ENCODE data around the gene TMTC2.
A peak's percentile ranks its signal among the peaks of the same experiment; 100 is the strongest.

The TMTC2 gene

DNA sequence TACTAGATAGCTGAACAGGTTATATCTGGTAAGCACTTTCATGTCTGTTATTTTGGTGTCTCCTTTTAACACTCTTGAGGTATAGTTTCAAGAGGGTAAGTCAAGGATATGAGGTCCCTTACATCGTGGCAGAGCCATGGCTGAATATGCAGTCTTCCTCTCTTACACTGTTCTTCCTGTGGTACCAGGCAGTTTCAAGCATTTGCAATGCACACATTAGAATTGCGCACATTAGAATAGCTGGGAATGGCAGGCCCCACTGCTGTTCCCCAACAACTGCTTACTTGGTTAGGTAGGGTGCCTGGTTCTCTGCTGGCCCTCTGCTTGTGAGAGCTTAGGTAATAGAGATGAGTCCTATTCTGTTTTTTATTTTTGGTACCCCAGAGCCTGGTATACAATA lies 41.2 kb downstream of the TMTC2 start:
- H3K4me3 ChIP-seq (ENCODE audit: extremely low read depth, insufficient read depth, low read length, poor library complexity, severe bottlenecking), result no peak overlapping the region
- WGBS, 2 experiments (ENCODE audit: insufficient coverage in 2 of 2), result 88 to 100% methylated on average over 1 of the region's 2 CpGs
- no peaks in the 10 kb centered on the region for H3K9me3 ChIP-seq (ENCODE audit: control insufficient read depth, low read length)
- H3K27ac ChIP-seq (ENCODE audit: low read depth, low read length, severe bottlenecking), result no peak overlapping the region
- H3K36me3 ChIP-seq (ENCODE audit: control insufficient read depth, insufficient read depth, low read length), result no peaks in the 10 kb centered on the region
- H3K4me1 ChIP-seq (ENCODE audit: control insufficient read depth, insufficient read depth, low read length, poor library complexity, severe bottlenecking), result no peaks in the 10 kb centered on the region

DNA sequence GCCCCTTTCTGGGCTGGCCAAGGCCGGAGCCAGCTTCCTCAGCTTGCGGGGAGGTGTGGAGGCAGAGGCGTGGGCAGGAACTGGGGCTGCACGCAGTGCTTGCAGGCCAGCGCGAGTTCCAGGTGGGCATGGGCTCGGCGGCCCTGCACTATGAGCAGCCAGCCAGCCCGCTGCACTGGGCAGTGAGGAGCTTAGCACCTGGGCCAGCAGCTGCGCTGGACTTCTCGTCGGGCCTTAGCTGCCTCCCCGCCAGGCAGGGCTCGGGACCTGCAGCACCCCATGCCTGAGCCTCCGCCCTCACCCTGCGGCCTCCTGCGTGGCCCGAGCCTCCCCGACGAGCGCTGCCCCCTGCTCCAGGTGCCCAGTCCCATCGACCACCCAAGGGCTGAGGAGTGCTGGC lies 42.0 kb downstream of the TMTC2 start:
- no peaks in the 10 kb centered on the region for H3K4me1 ChIP-seq (ENCODE audit: control insufficient read depth, insufficient read depth, low read length, poor library complexity, severe bottlenecking)
- no peaks in the 10 kb centered on the region for H3K36me3 ChIP-seq (ENCODE audit: control insufficient read depth, insufficient read depth, low read length)
- H3K4me3 ChIP-seq (ENCODE audit: extremely low read depth, insufficient read depth, low read length, poor library complexity, severe bottlenecking), result no peak overlapping the region
- no peaks in the 10 kb centered on the region for H3K9me3 ChIP-seq (ENCODE audit: control insufficient read depth, low read length)
- H3K27ac ChIP-seq (ENCODE audit: low read depth, low read length, severe bottlenecking), result no peak overlapping the region
- 95 to 99% methylated on average over 15 to 22 of the region's 22 CpGs for WGBS, 2 experiments (ENCODE audit: insufficient coverage in 2 of 2)

DNA sequence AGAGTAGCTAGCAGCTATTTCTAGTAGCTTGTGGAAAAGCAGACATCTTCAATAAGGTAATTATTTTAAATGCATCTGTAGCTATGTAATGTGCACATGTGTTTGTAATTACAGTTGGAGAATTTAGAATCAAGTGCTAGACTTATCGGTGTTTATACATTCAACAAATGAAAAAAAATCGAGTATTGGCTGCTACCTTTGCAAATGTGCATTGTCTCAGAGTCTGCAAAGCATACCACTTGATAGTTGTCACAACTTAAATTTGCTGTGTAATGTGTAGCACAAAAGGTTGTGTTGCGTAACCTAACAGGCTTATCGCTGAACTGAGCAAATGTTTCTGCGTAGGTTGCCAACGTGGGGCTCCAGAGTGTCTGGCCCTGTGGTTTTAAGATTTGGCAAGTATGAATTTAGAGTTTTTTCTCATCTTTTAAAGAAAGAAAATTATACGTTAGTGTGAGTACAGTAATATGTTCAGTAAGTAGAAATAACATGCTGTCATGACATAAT lies 44.3 kb downstream of the TMTC2 start:
- WGBS, 2 experiments (ENCODE audit: insufficient coverage in 2 of 2), result 93 to 96% methylated on average over 6 of the region's 7 CpGs
- Histone ChIP-seq H3K4me1 (ENCODE audit: control insufficient read depth, insufficient read depth, low read length, poor library complexity, severe bottlenecking) (no peaks in the 10 kb centered on the region), H3K9me3 (ENCODE audit: control insufficient read depth, low read length) (no peaks in the 10 kb centered on the region), H3K27ac (ENCODE audit: low read depth, low read length, severe bottlenecking) (no peak overlapping the region), H3K4me3 (ENCODE audit: extremely low read depth, insufficient read depth, low read length, poor library complexity, severe bottlenecking) (no peak overlapping the region), H3K36me3 (ENCODE audit: control insufficient read depth, insufficient read depth, low read length) (no peaks in the 10 kb centered on the region)

DNA sequence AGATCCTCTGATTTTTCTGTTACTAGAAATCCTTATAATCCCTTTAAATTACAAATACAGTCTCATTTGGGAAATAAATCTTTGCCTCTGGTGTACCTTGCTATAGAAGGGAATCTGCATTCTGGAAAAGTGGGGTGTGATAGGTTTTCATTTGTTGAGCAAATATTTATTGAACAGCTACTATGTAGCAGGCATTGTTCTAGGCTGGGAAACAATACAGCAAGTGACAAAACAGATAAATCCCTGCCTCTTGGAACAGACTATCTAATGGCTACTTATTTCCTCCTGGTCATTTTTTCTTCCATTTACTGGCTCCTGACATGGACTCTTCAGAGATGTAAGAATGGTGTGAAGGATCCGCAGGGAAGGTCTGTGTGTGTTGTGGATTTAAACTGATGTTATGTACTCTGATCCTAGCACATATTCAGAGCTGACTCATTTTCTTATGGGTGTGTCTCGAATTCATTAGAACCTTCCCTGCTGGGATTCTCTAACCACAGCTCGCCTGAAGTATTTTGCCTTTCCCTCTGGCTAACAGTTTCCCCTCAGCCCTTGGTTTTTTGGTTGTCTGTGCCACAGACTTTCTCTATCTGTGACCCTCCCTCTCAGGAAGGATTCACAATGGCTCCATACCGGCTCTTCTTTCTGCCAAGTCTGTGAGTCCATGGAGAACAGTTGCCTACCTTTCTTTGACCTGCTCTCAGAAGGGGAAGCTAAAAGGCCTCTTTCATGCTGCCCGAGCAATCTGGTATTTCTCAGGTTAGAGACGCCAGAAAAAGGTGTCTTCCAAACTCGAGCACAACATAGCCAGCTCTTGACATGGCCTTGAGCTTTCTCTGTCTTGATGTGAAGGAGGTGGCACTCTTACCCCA lies 53.7 kb downstream of the TMTC2 start:
- WGBS, 2 experiments (ENCODE audit: insufficient coverage in 2 of 2), result 70 to 74% methylated on average over 5 to 7 of the region's 7 CpGs
- Histone ChIP-seq H3K36me3 (ENCODE audit: control insufficient read depth, insufficient read depth, low read length) (no peaks in the 10 kb centered on the region), H3K27ac (ENCODE audit: low read depth, low read length, severe bottlenecking) (no peak overlapping the region), H3K4me3 (ENCODE audit: extremely low read depth, insufficient read depth, low read length, poor library complexity, severe bottlenecking) (no peak overlapping the region), H3K9me3 (ENCODE audit: control insufficient read depth, low read length) (no peaks in the 10 kb centered on the region), H3K4me1 (ENCODE audit: control insufficient read depth, insufficient read depth, low read length, poor library complexity, severe bottlenecking) (peaks cover 11% of the 10 kb centered on the region)

DNA sequence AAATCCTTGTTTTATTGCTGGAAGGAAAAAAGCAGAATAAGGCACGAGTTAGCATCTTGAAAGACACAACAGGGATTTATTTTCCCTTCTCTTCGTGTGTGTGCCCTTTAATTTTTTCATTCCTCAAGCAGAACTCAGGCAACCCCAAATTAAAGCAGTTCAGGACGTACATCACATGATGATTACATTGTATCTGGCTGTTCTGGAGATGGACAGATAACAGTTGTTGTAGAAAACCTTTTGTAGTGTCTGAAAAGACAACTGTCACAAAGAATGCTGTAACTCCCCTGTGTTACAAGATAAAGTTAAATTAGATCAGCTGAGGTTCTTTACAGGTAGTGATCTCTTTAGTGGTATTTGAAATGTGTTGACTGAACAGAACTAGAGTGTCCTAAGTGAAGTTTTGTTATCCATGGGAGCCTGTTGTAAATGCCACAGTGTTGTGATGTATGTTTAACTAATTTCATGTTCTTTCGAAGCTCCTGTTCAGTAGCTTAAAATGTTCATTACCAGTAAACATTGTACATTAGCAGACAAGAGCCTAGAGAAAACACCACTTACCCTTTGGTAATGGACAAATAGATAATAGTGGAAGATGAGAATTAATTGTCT lies 58.5 kb downstream of the TMTC2 start:
- H3K4me1 ChIP-seq (ENCODE audit: control insufficient read depth, insufficient read depth, low read length, poor library complexity, severe bottlenecking), result peaks cover 11% of the 10 kb centered on the region
- peak overlapping the region; percentile 36 for H3K27ac ChIP-seq (ENCODE audit: low read depth, low read length, severe bottlenecking)
- no peaks in the 10 kb centered on the region for H3K36me3 ChIP-seq (ENCODE audit: control insufficient read depth, insufficient read depth, low read length)
- no peak overlapping the region for H3K4me3 ChIP-seq (ENCODE audit: extremely low read depth, insufficient read depth, low read length, poor library complexity, severe bottlenecking)
- no peaks in the 10 kb centered on the region for H3K9me3 ChIP-seq (ENCODE audit: control insufficient read depth, low read length)
- 100% methylated on average over 1 of the region's 4 CpGs; no CpG with 5 or more reads in 1 of the 2 experiments for whole genome bisulfite sequencing, 2 experiments (ENCODE audit: insufficient coverage in 2 of 2)

DNA sequence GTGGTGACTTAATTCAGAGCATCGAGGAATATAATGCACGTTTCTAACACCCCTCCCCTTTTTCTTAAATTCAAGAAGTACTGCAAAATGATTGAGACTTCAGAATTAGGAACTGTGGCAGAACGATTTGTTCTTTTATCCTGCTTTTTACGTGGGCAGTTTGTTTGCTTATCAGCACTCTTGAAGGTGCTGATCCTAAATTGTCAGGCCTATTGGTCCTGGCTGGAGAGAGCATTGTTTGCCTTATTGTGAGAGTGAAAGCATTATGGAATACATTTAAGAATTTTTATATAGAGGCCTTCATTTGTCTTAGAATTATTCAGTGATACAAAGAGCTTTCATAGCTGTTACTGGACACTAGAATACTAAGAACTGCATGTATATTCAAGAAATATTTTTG lies 59.1 kb downstream of the TMTC2 start:
- Histone ChIP-seq H3K9me3 (ENCODE audit: control insufficient read depth, low read length) (no peaks in the 10 kb centered on the region), H3K36me3 (ENCODE audit: control insufficient read depth, insufficient read depth, low read length) (no peaks in the 10 kb centered on the region), H3K27ac (ENCODE audit: low read depth, low read length, severe bottlenecking) (no peak overlapping the region), H3K4me3 (ENCODE audit: extremely low read depth, insufficient read depth, low read length, poor library complexity, severe bottlenecking) (no peak overlapping the region), H3K4me1 (ENCODE audit: control insufficient read depth, insufficient read depth, low read length, poor library complexity, severe bottlenecking) (peaks cover 5% of the 10 kb centered on the region)
- WGBS, 2 experiments (ENCODE audit: insufficient coverage in 2 of 2), result 76 to 85% methylated on average over 2 of the region's 4 CpGs

DNA sequence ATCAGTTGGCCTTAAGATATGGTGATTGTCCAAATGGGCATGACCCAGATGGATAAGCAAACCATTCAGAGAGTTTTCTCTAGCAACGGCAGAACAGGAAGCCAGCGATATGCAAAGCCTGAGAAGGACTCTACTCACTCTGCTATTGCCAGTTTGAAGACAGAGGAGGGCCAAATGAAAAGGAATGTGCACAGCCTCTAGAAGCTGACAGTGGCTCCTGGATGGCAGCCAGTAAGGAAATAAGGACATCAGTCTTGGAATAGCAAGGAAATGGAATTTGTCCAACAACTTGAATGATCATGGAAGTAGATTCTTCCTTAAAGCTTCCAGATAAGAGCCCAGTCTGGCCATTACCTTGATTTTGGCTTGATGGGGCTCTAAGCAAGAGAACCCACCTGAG lies 60.0 kb downstream of the TMTC2 start:
- peaks cover 4% of the 10 kb centered on the region for H3K4me1 ChIP-seq (ENCODE audit: control insufficient read depth, insufficient read depth, low read length, poor library complexity, severe bottlenecking)
- H3K9me3 ChIP-seq (ENCODE audit: control insufficient read depth, low read length), result no peaks in the 10 kb centered on the region
- WGBS, 2 experiments (ENCODE audit: insufficient coverage in 2 of 2), result 91% methylated on average over 2 of the region's 2 CpGs; no CpG with 5 or more reads in 1 of the 2 experiments
- H3K4me3 ChIP-seq (ENCODE audit: extremely low read depth, insufficient read depth, low read length, poor library complexity, severe bottlenecking), result no peak overlapping the region
- H3K36me3 ChIP-seq (ENCODE audit: control insufficient read depth, insufficient read depth, low read length), result no peaks in the 10 kb centered on the region
- H3K27ac ChIP-seq (ENCODE audit: low read depth, low read length, severe bottlenecking), result no peak overlapping the region

DNA sequence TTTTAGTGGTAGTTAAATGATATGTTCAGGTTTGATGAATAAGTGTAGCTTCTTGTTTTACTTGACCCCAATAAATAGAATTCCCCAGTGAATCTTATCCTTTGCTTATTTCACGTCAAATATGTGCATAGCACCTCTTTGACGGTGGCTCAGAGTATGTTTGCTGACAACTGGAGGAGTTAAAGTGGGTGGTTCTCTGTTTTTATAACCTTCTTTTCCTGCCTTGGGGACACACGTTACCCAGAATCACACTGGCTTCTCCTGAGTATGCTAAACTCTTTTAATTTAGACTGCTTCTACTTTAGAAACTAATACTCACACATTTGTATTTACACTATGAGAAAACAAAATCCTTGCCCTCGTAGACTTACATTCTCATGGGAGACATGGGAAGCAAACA lies 62.3 kb downstream of the TMTC2 start:
- Histone ChIP-seq H3K4me1 (ENCODE audit: control insufficient read depth, insufficient read depth, low read length, poor library complexity, severe bottlenecking) (peaks cover 4% of the 10 kb centered on the region), H3K9me3 (ENCODE audit: control insufficient read depth, low read length) (no peaks in the 10 kb centered on the region), H3K4me3 (ENCODE audit: extremely low read depth, insufficient read depth, low read length, poor library complexity, severe bottlenecking) (no peak overlapping the region), H3K27ac (ENCODE audit: low read depth, low read length, severe bottlenecking) (no peak overlapping the region), H3K36me3 (ENCODE audit: control insufficient read depth, insufficient read depth, low read length) (no peaks in the 10 kb centered on the region)
- 100% methylated on average over 1 of the region's 4 CpGs for WGBS, 2 experiments (ENCODE audit: insufficient coverage in 2 of 2)

DNA sequence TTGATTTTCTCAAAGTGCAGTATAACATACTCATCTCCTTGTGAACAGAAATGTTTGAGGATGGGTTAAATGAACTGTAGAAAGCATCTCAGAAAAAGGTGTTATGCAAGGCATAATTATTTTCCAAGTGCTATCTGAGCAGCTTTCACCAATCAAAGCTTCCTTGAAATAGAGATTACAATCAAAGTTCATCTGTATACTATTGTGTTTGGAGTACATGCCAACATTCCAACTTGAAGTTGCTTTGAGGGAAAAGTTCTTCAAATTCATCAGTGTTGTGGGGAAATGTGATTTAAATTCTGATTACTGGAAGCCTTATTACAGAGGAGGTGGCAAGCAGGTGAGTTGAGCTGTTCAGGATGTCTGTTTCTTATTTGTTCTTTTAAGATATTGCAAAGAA lies 68.2 kb downstream of the TMTC2 start:
- no peak overlapping the region for H3K4me3 ChIP-seq (ENCODE audit: extremely low read depth, insufficient read depth, low read length, poor library complexity, severe bottlenecking)
- H3K36me3 ChIP-seq (ENCODE audit: control insufficient read depth, insufficient read depth, low read length), result no peaks in the 10 kb centered on the region
- H3K4me1 ChIP-seq (ENCODE audit: control insufficient read depth, insufficient read depth, low read length, poor library complexity, severe bottlenecking), result peaks cover 6% of the 10 kb centered on the region
- no peaks in the 10 kb centered on the region for H3K9me3 ChIP-seq (ENCODE audit: control insufficient read depth, low read length)
- no peak overlapping the region for H3K27ac ChIP-seq (ENCODE audit: low read depth, low read length, severe bottlenecking)

DNA sequence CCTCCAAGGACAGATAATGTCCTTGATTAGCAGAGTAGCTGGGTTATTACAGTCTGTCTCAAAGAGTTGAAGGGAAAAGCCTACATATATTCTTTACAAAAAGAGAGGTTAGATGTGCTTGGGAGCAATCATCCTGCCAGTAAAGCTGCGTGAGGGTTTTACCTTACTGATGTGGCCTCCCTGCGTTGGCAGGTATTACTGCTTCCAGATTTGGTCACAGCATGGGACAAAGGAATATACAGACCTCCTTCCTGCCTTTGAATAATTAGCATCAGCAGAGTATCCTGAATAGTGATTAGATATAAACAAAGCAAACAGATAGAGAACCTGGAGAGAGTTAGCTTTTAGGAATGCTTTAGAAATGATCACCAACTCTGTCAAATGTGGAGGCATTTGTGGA lies 69.6 kb downstream of the TMTC2 start:
- Histone ChIP-seq H3K36me3 (ENCODE audit: control insufficient read depth, insufficient read depth, low read length) (no peaks in the 10 kb centered on the region), H3K27ac (ENCODE audit: low read depth, low read length, severe bottlenecking) (no peak overlapping the region), H3K9me3 (ENCODE audit: control insufficient read depth, low read length) (no peaks in the 10 kb centered on the region), H3K4me3 (ENCODE audit: extremely low read depth, insufficient read depth, low read length, poor library complexity, severe bottlenecking) (no peak overlapping the region), H3K4me1 (ENCODE audit: control insufficient read depth, insufficient read depth, low read length, poor library complexity, severe bottlenecking) (peaks cover 11% of the 10 kb centered on the region)
- WGBS, 2 experiments (ENCODE audit: insufficient coverage in 2 of 2), result 20 to 30% methylated on average over 1 to 2 of the region's 2 CpGs

DNA sequence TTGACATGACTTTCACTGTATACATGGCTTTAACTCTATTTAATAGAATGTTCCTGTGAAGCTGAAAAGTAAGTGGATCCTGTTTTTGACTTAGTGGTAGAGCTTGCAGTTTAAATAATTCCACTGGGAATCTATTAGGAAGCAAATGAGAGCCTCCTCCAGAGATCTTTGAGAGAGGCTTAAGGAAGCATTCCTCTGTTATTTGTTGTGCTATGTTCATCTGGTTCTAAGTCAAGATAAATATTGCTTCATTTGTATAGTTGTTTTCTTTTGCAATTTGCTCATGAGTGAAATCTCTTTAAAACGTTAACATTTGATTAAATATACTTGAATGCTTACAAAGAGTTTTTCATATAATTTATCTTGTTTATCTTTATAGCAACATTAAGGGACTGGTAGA lies 70.4 kb downstream of the TMTC2 start:
- H3K9me3 ChIP-seq (ENCODE audit: control insufficient read depth, low read length), result no peaks in the 10 kb centered on the region
- H3K27ac ChIP-seq (ENCODE audit: low read depth, low read length, severe bottlenecking), result no peak overlapping the region
- WGBS, 2 experiments (ENCODE audit: insufficient coverage in 2 of 2), result no CpG with 5 or more reads among the region's 1 CpG
- H3K4me3 ChIP-seq (ENCODE audit: extremely low read depth, insufficient read depth, low read length, poor library complexity, severe bottlenecking), result no peak overlapping the region
- peaks cover 11% of the 10 kb centered on the region for H3K4me1 ChIP-seq (ENCODE audit: control insufficient read depth, insufficient read depth, low read length, poor library complexity, severe bottlenecking)
- H3K36me3 ChIP-seq (ENCODE audit: control insufficient read depth, insufficient read depth, low read length), result no peaks in the 10 kb centered on the region

Measured in mesodermal cell (in vitro differentiated cells).